Measurements from ENCODE around the gene PITRM1. TPM values are rescaled to one million over a fixed set of nuclear protein-coding genes. Genes with fewer than 3 reads are reported as not detected.
"Not testable (repeated sequence)": the region's sequence is repeated elsewhere in the genome, so short reads cannot be mapped to it uniquely, and the experiment has no call there.

Gene PITRM1, protein sequence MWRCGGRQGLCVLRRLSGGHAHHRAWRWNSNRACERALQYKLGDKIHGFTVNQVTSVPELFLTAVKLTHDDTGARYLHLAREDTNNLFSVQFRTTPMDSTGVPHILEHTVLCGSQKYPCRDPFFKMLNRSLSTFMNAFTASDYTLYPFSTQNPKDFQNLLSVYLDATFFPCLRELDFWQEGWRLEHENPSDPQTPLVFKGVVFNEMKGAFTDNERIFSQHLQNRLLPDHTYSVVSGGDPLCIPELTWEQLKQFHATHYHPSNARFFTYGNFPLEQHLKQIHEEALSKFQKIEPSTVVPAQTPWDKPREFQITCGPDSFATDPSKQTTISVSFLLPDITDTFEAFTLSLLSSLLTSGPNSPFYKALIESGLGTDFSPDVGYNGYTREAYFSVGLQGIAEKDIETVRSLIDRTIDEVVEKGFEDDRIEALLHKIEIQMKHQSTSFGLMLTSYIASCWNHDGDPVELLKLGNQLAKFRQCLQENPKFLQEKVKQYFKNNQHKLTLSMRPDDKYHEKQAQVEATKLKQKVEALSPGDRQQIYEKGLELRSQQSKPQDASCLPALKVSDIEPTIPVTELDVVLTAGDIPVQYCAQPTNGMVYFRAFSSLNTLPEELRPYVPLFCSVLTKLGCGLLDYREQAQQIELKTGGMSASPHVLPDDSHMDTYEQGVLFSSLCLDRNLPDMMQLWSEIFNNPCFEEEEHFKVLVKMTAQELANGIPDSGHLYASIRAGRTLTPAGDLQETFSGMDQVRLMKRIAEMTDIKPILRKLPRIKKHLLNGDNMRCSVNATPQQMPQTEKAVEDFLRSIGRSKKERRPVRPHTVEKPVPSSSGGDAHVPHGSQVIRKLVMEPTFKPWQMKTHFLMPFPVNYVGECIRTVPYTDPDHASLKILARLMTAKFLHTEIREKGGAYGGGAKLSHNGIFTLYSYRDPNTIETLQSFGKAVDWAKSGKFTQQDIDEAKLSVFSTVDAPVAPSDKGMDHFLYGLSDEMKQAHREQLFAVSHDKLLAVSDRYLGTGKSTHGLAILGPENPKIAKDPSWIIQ
- 10 to 100 TPM; 40.7 to 59.5 (median 49.7) TPM for total RNA-seq
- long read RNA-seq, partial matches to known transcripts, result 1 of 2 reads
- long read RNA-seq, other reads (novel, unspliced or antisense), result 1 of 2 reads

DNA sequence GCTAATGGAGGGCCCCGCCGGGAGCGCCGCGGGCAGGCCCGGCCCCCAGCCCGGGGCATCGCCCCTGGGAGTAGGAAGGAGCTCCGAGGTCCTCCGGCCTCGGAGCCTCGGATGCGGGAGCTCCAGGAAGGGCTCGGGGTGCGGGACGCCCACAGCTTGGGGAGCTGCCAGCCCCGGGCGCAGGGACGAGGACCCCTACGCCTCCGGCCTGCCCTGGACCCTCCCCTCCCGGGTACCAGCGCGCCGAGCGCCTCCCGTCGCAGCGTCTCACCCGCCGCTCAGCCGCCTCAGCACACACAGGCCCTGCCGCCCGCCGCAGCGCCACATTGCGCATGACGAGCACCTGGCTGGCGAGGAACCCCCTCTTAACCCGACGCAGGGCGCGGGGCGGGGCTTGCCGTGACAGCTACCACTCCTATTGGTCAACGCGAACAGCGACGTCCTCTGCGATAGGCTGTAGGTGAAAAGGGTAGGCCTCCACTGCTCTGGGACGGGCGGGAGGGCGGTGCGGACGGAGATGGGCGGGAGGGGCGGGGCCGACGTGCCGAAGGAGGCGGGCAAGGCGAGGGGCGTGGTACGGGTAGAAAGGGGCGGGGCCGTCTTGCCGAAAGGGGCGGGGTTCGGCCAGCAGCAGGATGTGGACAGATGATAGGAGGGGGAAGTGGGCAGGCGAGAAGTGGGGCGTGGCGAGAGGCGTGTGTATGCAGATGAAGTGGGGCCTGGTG, at the start of gene PITRM1:
Gene PITRM1, minus strand, starts transcription at position 337 of the 725 bp plus-strand sequence. Its CDS starts 10 bp downstream, at position 327.
- peak; percentile 99 for DNase-seq
- Histone ChIP-seq H3K4me1 (peaks cover 0 to 7% (median 3%) of the 10 kb centered on the region in 4 donors), H3K4me3 (peak within 1 kb of the TSS; percentile 87 to 93 (median 88)), H3K9me3 (no peaks in the 10 kb centered on the region), H3K36me3 (peaks cover 2 to 17% (median 8%) of the 10 kb centered on the region in 4 donors), H3K27ac (peak within 1 kb of the TSS; percentile 64 to 87 (median 70)), H3K27me3 (no peaks in the 10 kb centered on the region)
- TF ChIP-seq, protein P1, sequence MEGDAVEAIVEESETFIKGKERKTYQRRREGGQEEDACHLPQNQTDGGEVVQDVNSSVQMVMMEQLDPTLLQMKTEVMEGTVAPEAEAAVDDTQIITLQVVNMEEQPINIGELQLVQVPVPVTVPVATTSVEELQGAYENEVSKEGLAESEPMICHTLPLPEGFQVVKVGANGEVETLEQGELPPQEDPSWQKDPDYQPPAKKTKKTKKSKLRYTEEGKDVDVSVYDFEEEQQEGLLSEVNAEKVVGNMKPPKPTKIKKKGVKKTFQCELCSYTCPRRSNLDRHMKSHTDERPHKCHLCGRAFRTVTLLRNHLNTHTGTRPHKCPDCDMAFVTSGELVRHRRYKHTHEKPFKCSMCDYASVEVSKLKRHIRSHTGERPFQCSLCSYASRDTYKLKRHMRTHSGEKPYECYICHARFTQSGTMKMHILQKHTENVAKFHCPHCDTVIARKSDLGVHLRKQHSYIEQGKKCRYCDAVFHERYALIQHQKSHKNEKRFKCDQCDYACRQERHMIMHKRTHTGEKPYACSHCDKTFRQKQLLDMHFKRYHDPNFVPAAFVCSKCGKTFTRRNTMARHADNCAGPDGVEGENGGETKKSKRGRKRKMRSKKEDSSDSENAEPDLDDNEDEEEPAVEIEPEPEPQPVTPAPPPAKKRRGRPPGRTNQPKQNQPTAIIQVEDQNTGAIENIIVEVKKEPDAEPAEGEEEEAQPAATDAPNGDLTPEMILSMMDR (IDR thresholded peaks at IDR 0.05), result no peak
- TF ChIP-seq POLR2A (IDR thresholded peaks at IDR 0.05), result peak; percentile 99
- WGBS (ENCODE audit: insufficient coverage, low coverage, low lambda C conversion rate, missing lambda C conversion rate), result 1% methylated on average over 26 of the region's 73 CpGs
- intact Hi-C loops (cut with DNase I), result no loop called here
- peak; percentile 93 to 98 (median 96) for ATAC-seq

DNA sequence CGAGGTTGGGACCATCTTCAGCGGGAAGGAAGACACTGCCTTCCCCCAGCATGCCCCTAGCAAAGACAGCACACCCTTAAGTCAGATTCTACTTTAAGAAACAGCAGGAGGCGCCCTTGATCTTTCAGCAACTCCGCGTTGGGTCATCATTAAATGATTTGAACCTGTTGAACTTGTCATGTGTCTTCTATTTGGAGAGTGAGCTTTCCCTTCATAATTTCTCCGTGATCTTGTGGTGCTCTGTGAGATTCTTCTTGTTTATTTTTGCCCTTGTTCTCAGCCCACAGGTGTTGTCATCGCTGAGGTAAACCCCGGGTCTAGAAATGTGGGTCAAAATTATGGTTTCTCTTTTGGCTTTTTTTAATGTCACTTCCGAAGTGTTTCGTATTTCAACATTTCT, 49.5 kb upstream of the PITRM1 start:
- Histone ChIP-seq H3K27me3 (no peaks in the 10 kb centered on the region), H3K4me1 (no peaks in the 10 kb centered on the region), H3K9me3 (no peaks in the 10 kb centered on the region), H3K4me3 (no peak overlapping the region), H3K36me3 (no peaks in the 10 kb centered on the region), H3K27ac (no peak overlapping the region)
- no peak for DNase-seq
- TF ChIP-seq, protein P1 (IDR thresholded peaks at IDR 0.05), result no peak
- no peak for TF ChIP-seq POLR2A (IDR thresholded peaks at IDR 0.05)
- 53% methylated on average over 10 of the region's 10 CpGs for WGBS (ENCODE audit: insufficient coverage, low coverage, low lambda C conversion rate, missing lambda C conversion rate)
- intact Hi-C loops (cut with DNase I), result no loop called here
- ATAC-seq, result no peak

DNA sequence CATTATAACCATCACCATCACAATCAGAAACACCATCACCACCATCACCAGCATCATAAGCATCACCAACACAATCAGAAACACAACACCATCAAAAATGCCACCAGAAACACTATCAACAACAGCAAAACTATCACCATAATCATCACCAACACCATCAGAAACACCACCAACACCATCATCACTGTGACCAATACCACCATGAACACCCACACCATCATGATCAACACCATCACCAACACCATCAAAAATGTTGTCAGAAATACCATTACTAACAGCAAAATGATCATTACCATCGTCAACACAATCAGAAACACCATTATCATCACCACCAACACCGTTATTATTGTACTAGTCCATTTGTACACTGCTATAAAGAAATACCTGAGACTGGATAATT, 49.0 kb upstream of the PITRM1 start:
- H3K4me3 ChIP-seq; DNase-seq; H3K27ac ChIP-seq; H3K27me3 ChIP-seq; intact Hi-C loops (cut with DNase I); H3K4me1 ChIP-seq; H3K9me3 ChIP-seq; ATAC-seq; H3K36me3 ChIP-seq: not testable (repeated sequence)
- no CpG with 5 or more reads among the region's 2 CpGs for WGBS (ENCODE audit: insufficient coverage, low coverage, low lambda C conversion rate, missing lambda C conversion rate)

DNA sequence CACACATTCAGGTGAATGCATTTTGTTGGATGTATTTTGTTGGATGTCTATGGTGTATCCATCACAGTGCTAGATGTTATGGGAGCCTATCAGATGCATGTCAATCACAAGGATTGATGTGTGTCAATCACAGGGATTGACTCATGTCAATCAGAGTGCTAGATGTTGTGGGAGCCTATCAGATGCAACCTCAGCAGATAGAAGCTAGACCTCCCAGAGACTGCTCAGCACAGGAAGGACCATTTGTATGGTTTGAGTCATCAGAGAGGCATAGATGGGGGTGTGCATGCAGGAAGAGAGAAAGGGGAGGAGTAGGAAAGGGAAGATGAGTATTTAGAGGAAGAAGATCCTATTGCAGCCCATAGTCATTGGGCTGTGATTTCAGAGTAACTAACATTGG, 48.3 kb upstream of the PITRM1 start:
- TF ChIP-seq, protein P1 (IDR thresholded peaks at IDR 0.05), result no peak
- TF ChIP-seq POLR2A (IDR thresholded peaks at IDR 0.05), result no peak
- intact Hi-C loops (cut with DNase I), result no loop called here
- DNase-seq (no peak), ATAC-seq (no peak)
- no peaks in the 10 kb centered on the region for H3K27me3 ChIP-seq
- no peak overlapping the region for H3K4me3 ChIP-seq
- H3K27ac ChIP-seq, result no peak overlapping the region
- H3K4me1 ChIP-seq, result no peaks in the 10 kb centered on the region
- H3K9me3 ChIP-seq, result no peaks in the 10 kb centered on the region
- H3K36me3 ChIP-seq, result no peaks in the 10 kb centered on the region

DNA sequence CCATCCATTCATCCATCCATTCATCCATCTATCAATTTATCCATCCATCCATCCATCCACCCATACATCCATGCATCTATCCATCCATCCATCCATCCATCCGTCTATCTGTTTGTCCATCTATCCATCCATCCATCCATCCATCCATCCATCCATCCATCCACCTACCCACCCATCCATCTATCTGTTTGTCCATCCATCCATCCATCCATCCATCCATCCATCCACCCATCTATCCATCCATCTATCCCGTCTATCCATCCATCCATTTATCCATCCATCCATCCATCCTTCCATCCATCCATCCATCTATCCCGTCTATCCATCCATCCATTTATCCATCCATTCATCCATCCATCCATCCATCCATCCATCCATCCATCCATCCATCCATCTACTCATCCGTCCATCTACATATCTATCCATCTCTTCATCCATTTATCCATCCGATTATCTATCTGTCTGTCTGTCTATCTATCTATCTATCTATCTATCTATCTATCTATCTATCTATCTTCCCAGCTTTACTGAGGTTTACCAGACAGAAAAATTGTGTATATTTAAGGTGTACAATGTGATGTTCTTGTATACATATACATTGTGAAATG, 46.5 kb upstream of the PITRM1 start:
- H3K36me3 ChIP-seq; H3K27ac ChIP-seq; DNase-seq; H3K9me3 ChIP-seq; ATAC-seq; intact Hi-C loops (cut with DNase I); H3K4me1 ChIP-seq; H3K4me3 ChIP-seq; H3K27me3 ChIP-seq: not testable (repeated sequence)
- 68% methylated on average over 5 of the region's 5 CpGs for WGBS (ENCODE audit: insufficient coverage, low coverage, low lambda C conversion rate, missing lambda C conversion rate)
